Chondrocyte (in vitro differentiated cells): Measurements from ENCODE around the gene KDM3A. TPM values are rescaled to one million over a fixed set of nuclear protein-coding genes. Genes with fewer than 3 reads are reported as not detected.

Experiments
- DNase-seq: peaks from one replicate; pipeline ENCODE4 v3.0.0; 2021; ENCODE audit warnings: mixed read lengths, low spot score
- H3K27ac Mint-ChIP-seq: one replicate; pipeline ENCODE4 v1.8.0; 2021; ENCODE audit warnings: mild to moderate bottlenecking, moderate library complexity, mixed read lengths; ENCODE audit not compliant: unreplicated experiment
- H3K27me3 Mint-ChIP-seq: 2 replicates; pipeline ENCODE4 v1.8.0; 2021; ENCODE audit warnings: low read depth, mixed read lengths
- H3K36me3 Mint-ChIP-seq: 2 replicates; pipeline ENCODE4 v1.8.0; 2021; ENCODE audit warnings: low read depth, mixed read lengths
- H3K4me1 Mint-ChIP-seq: 2 replicates; pipeline ENCODE4 v1.8.0; 2021; ENCODE audit warnings: low read depth, mild to moderate bottlenecking, mixed read lengths
- H3K4me3 Mint-ChIP-seq: one replicate; pipeline ENCODE4 v1.8.0; 2021; ENCODE audit warnings: mild to moderate bottlenecking, moderate library complexity, mixed read lengths; ENCODE audit not compliant: unreplicated experiment
- H3K9me3 Mint-ChIP-seq: 2 replicates; pipeline ENCODE4 v1.8.0; 2021; ENCODE audit warnings: low read depth, mixed read lengths
- total RNA-seq: library from RNA; stranded (reverse); gene quantifications from 3 replicates; pipeline ENCODE4 v1.2.1, GENCODE V29; 2021
- TF ChIP-seq, protein P1 (sequence below): fragments of 200-600 bp; sonication (generic); IDR thresholded peaks from 2 replicates; pipeline ENCODE4 v1.5.0; 2021; ENCODE audit warnings: antibody characterized with exemption, mild to moderate bottlenecking, moderate library complexity

Gene KDM3A
- total RNA-seq, 1 donor from 2014 or later, result 49.3 TPM

- DNase-seq, result no peak
- H3K9me3 Mint-ChIP-seq, result peaks cover 8% of the 10 kb centered on the region
- no peak overlapping the region for H3K27ac Mint-ChIP-seq
- TF ChIP-seq, protein P1, sequence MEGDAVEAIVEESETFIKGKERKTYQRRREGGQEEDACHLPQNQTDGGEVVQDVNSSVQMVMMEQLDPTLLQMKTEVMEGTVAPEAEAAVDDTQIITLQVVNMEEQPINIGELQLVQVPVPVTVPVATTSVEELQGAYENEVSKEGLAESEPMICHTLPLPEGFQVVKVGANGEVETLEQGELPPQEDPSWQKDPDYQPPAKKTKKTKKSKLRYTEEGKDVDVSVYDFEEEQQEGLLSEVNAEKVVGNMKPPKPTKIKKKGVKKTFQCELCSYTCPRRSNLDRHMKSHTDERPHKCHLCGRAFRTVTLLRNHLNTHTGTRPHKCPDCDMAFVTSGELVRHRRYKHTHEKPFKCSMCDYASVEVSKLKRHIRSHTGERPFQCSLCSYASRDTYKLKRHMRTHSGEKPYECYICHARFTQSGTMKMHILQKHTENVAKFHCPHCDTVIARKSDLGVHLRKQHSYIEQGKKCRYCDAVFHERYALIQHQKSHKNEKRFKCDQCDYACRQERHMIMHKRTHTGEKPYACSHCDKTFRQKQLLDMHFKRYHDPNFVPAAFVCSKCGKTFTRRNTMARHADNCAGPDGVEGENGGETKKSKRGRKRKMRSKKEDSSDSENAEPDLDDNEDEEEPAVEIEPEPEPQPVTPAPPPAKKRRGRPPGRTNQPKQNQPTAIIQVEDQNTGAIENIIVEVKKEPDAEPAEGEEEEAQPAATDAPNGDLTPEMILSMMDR, result no peak
- H3K4me1 Mint-ChIP-seq, result peaks cover 2% of the 10 kb centered on the region
- H3K36me3 Mint-ChIP-seq, result peaks cover 1% of the 10 kb centered on the region
- no peak overlapping the region for H3K4me3 Mint-ChIP-seq
- H3K27me3 Mint-ChIP-seq, result peaks cover 33% of the 10 kb centered on the region
Observed at GRCh38 chr2:86412007-86412406, 29.2 kb upstream of the KDM3A start.

GRCh38 chr2:86413296-86414094 lies 27.7 kb upstream of the KDM3A start:
- H3K36me3 Mint-ChIP-seq, result peaks cover 1% of the 10 kb centered on the region
- H3K9me3 Mint-ChIP-seq, result peaks cover 8% of the 10 kb centered on the region
- TF ChIP-seq, protein P1, result no peak
- DNase-seq, result no peak
- no peak overlapping the region for H3K4me3 Mint-ChIP-seq
- H3K4me1 Mint-ChIP-seq, result peaks cover 2% of the 10 kb centered on the region
- H3K27ac Mint-ChIP-seq, result no peak overlapping the region
- H3K27me3 Mint-ChIP-seq, result peaks cover 37% of the 10 kb centered on the region

GRCh38 chr2:86414996-86415395 lies 26.2 kb upstream of the KDM3A start:
- Mint-ChIP-seq H3K9me3 (peaks cover 8% of the 10 kb centered on the region), H3K4me1 (peaks cover 2% of the 10 kb centered on the region), H3K27me3 (peaks cover 32% of the 10 kb centered on the region), H3K4me3 (no peak overlapping the region), H3K27ac (no peak overlapping the region), H3K36me3 (peaks cover 1% of the 10 kb centered on the region)
- TF ChIP-seq, protein P1, result no peak
- no peak for DNase-seq

DNA sequence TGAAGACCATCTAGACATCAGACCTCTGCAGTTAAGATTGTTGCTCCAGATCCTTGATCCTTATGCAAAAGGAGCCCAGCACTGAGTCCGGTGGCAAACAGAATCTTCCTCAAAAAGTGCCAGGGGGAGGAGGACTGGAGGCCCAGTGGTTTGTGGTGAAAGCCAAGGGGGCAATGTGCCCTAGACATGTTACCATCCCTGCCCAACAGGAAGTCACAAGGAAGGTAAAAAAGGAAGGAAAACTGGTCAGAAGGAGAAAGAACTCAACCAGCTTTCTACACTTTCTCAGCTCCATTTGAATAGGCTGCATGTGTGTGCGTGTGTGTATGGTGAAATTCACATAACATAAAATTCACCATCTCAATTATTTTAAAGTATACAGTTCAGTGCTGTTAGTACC lies 25.0 kb upstream of the KDM3A start:
- DNase-seq, result no peak
- TF ChIP-seq, protein P1, result no peak
- Mint-ChIP-seq H3K9me3 (no peaks in the 10 kb centered on the region), H3K36me3 (peaks cover 1% of the 10 kb centered on the region), H3K4me1 (peaks cover 2% of the 10 kb centered on the region), H3K27me3 (peaks cover 43% of the 10 kb centered on the region), H3K27ac (no peak overlapping the region), H3K4me3 (no peak overlapping the region)

GRCh38 chr2:86417961-86418360 lies 23.2 kb upstream of the KDM3A start:
- peaks cover 2% of the 10 kb centered on the region for H3K4me1 Mint-ChIP-seq
- no peak overlapping the region for H3K27ac Mint-ChIP-seq
- peaks cover 3% of the 10 kb centered on the region for H3K9me3 Mint-ChIP-seq
- H3K27me3 Mint-ChIP-seq, result peaks cover 48% of the 10 kb centered on the region
- no peak for DNase-seq
- no peak overlapping the region for H3K4me3 Mint-ChIP-seq
- TF ChIP-seq, protein P1, result no peak
- H3K36me3 Mint-ChIP-seq, result peaks cover 1% of the 10 kb centered on the region
